DMS 273 (cell line): ENCODE measurements around the gene RPL4.
"Not testable (repeated sequence)": the region's sequence is repeated elsewhere in the genome, so short reads cannot be mapped to it uniquely, and the experiment has no call there.

Experiments
- DNase-seq: peaks from one replicate; lab custom pipeline; 2025; ENCODE audit not compliant: unreplicated experiment; lab: John Stamatoyannopoulos, UW

RPL4 gene

DNA sequence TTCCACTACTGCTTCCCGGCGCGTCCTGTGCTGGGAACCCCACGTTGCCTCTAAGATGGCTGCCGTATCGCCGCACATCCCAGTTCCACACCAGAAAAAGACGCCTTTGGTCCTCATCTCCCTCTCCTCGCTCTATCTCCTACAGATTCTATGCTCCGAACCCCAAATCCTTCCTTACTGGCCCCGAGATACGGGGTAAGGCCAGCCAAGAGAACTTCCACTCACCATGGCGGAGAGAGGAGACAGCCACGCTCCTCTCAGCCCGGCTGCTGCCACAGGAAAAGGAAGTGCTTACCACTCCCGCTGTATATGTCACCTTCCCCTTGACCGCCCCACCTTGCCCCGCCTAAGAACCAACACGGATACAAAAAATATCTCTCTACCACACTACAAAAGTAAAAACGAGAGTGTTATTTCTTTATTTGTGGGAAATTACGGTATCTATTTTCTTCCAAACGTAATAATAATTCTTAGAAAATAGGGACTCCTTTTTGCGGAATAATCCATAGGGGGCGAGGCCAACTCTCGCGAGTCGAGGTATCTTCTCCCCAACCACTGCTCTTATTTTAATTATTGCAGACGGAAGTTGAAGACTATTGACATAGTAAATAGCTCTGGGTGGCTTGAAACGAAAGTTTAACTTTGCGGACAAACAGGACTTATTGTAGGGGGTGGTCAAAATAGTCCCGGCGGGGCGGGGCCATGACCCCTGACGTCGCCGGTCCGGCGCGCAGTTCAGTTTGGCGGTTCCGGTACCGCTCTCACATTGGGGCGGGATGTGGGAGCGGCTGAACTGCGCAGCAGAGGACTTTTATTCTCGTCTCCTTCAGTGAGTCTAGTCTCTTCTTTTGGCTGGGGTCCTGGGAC, at the start of gene RPL4, which contains the start of gene ZWILCH:
TSS of gene RPL4 (minus strand) at position 293 of the 867 bp plus-strand sequence. CDS start at position 228, 65 bp downstream.
TSS of gene ZWILCH (plus strand) at position 764 of the 867 bp plus-strand sequence. CDS start at position 777, 13 bp downstream.
- peak; percentile 82 for DNase-seq

DNA sequence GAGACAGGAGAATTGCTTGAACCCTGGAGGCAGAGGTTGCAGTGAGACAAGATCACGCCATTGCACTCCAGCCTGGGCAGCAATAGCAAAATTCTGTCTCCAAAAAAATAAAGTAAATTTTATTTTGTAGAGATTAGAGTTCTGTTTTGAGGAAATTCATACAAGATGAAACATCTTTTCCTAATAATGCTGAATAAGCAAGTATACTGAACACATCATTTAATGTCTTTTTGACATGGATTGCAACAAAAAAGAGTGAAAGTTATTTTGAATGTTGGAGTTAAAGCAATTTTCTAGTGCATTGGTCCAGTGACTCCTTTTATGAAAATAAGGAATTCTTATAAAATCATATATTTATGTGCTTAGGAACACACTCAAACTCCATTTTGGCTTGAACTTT, 40.6 kb upstream of the RPL4 start:
- DNase-seq: no peak

DNA sequence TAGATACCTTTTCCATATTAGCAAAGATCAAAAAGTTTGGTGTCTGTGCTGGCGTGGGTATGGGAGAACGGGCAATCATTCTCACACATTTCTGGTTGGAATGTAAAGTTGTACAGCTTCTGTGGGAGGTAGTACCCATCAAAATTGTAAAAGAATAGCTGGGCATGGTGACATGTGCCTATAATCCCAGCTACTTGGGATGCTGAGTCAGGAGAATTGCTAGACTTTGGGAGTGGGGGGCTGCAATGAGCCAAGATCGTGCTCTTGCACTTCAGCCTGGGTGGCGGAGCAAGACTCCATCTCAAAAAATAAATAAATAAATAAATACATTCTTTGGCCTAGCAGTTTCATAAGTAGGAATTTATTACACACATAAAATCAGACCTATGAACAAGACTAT, 38.2 kb upstream of the RPL4 start:
- no peak for DNase-seq

DNA sequence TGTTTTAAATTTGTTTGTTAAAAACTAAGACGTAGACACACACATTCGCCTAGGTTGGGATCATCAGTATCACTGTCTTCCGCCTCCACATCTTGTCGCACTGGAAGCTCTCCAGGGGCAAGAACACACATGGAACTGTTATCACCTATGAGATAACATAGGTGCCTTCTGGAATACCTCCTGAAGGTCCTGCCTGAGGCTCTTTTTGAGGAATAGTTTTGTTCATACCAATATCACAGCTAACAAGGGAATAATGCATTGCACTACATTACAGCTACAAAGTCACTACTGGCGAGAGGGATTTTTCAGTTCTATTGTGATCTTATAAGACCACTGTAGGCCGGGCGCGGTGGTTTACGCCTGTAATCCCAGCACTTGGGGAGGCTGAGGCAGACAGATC, 30.4 kb upstream of the RPL4 start:
- no peak for DNase-seq

DNA sequence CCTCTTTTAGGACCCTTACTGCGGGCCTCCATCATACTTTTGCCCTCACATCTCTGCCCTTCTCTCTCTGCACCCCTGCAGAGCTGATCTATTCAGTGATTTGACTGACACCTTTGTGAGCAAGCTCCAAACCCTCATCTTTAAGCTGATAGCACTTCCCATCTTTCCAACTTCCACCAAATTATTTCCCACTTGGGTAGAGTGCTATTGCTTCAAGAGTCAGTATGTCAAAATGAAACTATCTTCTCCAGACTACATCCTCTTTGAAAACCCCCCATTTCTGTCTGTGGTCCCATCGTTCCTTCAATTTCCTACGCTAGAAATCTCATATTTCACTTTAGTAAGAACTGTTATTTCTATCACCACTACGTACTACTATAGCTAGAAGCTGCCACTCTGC, 20.2 kb upstream of the RPL4 start:
- DNase-seq: no peak

DNA sequence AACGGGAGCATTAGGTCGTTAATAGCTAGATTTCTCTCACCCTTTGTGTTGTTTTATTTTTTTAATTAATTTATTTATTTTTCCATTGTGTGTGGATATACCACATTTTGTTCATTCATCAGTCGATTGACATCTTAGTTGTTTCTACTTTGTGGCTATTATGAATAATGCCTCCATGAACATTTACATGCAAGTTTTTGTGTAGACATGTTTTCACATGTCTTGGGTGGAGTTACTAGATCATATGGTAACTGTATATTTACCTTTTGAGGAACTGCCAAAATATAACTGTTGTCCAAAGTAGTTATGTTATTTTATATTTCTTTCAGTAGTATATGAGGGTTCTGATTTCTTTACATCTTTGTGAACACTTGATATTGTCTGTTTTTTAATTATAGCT, 19.3 kb upstream of the RPL4 start:
- DNase-seq: no peak

DNA sequence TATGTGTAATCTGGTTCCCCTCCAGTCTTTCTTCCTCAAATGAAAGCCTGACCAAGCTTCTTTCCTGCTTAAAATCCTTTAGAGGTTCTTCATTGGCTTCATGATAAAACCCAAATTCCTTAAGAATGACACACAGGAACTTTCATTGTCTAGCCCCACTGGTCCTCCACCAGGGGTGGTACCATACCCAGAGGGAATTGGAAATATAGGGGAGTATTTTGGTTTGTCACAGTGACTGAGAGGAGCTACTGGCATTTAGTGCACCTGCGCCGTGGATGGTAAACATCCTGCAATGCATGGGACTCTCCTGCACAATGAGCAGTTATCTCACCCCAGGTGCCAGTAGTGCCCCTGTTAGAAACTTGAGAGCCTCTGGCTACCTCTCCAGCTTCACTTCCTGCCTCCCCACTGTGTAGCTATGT, 11.3 kb upstream of the RPL4 start:
- no peak for DNase-seq

DNA sequence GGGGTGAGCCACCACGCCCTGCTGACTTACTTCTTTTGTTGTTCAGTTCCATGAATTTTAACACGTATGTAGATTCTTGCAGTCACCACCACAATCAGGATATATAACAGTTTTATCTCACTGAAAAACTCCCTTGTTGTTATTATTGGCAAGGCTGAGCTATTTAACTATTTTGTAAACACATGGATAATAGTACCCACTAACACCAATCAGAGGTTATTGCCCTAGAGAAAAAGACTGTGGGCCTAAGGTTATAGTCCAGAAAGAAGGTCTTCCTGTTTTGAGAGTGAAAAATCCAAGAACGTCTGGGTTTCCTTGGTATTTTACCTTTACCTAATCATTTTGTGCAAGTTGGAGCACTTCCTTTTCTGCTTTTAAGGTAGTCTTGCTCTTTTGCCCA, 9.9 kb upstream of the RPL4 start:
- DNase-seq: no peak

DNA sequence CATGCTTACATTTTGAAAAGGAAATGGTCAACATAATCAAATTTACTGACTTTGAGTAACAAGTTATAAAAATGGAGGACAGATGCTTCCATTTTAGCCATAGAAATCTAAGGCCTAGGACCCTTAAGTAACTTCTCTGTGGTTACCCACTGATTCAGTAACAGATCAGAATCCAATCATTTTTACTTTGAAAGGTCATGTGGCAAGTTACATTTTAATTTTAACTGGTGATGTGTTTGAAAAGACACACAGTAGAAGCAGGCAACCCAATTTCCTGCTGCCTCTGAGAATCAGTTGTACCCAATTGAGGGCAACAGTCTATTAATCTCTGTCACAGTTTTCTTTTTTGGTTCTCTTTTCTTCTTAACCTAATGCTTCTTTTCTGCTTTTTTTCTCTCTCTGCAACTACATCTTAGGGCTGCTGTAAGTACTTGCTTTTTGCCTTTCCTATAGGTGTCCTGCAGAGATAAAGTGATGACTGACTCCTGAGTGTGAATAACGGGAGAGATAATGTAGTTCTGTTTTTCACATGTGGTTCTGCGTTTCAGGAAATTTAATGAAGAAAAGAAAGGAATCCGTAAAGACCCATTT, 3.7 kb upstream of the RPL4 start:
- DNase-seq: no peak

DNA sequence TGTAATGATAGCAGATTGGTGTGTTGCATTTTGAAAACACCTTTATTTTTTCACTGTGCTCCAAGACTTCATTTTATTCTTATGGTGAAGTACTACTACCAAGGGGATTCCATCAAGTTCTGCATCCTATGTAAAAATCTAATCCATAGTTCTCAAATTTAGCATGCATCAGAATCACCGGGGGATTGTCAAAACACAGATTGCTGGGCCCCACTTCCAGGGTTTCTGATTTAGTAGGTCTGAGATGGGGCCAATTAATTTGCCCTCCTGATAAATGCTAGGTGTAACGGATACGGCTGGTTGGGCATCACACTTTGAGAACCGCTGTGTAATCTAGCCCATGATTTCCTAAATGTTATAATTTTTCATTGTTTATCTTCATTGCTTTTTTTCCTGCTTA, 1.2 kb upstream of the RPL4 start:
- no peak for DNase-seq

DNA sequence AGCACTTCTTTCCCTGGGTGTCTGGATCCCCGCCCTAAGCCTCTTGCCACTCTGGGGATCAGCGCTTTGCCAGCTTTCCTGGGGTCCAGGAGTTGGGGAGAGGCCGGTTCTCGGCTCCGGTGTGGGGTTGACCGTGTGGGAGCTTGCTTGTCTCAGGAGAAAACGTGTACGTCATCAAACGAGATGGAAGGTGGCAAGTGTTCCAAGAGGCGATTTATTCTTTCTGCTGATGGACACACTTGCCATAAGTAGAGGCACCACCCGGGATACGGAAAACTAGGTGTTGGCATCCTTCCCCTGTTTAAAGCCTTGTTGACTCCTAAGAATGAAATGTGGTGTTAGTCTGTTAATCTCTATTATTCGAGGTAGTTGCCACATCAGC, 766 bp upstream of the RPL4 start:
- peak; percentile 74 for DNase-seq

DNA sequence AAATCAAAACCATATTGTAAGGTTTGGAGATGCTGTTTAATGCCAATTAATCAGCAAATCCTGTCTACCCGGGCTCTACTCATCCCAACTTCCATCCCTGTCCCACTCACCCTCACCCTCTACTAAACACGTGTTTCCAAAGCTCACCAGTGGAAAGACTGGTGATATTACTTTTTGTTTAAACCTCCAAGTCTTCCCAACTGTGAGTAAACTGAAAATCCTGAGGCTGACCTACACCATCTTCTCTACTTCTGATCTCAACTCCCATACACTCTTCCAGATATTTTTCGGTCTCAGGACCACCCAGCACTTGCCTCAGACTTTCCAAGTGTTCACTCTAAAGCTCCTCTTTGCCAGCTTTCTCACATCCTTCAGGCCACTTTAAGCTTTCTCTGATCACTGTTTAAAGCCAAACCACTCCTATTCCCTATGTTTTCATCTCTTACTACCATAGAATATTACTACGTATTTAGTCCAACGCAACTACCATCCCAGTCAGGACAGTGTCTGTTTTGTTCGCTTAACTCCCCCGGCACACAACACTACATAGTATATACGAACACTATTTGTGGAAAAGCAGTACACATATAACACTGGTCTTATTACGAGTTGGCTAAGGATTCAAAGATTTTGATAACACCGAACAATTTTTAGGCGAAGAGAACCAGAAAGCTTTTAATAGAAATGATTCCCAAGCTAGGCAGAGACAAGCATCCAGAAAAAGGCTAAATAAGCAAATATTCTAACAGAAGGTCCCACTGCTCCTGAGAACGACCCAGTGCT, 684 bp downstream of the RPL4 start:
- no peak for DNase-seq

DNA sequence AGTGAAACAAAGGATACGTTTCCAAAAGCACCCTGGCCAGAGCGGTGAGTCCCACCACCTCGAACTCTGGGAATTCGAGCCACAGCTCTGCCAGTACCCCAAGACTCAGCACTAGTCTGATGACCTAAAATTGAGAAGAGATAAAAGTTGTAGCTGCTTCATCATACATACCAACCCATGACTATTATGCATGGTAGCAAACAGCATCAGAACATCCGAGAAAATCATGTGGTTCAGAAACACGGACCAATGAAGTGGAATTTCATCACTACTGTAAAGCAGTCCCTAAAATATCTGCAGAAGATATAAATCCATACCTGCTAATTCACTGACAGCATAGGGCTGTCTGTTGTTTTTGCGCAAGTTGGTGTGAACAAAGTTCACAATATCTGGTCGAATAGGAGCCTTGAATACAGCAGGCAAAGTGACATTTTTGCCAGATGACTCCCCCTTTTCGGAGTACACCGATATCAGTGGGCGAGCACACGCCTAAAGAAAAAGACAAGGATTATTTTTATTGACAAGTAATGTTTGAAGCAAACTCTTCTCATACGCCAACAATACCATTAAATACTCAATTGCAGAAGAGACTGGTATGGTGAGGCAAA, 1.5 kb downstream of the RPL4 start:
- DNase-seq: not testable (repeated sequence)

DNA sequence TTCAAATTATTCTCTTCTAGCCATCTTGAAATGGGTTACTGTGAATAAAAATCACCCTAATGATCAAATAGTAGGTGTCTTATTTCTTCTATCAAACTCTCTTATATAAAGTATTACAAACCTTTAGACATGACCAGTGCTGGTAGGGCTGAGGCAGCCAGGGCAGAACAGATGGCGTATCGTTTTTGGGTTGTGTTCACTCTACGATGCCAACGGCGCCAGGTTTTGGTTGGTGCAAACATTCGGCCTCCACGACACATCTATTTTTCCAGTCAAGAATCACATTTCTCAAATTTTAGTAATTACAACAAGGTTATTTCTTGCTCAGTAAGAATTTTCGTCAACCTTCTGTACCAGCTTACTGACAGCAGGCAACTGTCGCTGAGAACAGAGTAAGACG, 2.2 kb downstream of the RPL4 start:
- DNase-seq: peak; percentile 60

DNA sequence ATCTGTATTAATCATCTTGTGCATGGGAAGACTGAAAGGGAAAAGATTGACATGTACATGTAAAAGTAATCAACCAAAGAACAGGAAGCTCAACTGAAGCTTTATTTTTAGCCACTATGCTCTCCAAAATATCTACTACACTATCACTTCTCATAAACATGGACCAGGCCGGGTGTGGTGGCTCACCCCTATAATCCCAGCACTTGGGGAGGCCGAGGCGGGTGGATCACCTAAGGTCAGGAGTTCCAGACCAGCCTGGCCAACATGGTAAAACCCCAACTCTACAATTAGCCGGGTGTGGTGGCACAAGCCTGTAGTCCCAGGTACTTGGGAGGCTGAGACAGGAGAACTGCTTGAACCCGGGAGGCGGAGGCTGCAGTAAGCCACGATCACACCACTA, 4.3 kb downstream of the RPL4 start:
- DNase-seq: not testable (repeated sequence)

DNA sequence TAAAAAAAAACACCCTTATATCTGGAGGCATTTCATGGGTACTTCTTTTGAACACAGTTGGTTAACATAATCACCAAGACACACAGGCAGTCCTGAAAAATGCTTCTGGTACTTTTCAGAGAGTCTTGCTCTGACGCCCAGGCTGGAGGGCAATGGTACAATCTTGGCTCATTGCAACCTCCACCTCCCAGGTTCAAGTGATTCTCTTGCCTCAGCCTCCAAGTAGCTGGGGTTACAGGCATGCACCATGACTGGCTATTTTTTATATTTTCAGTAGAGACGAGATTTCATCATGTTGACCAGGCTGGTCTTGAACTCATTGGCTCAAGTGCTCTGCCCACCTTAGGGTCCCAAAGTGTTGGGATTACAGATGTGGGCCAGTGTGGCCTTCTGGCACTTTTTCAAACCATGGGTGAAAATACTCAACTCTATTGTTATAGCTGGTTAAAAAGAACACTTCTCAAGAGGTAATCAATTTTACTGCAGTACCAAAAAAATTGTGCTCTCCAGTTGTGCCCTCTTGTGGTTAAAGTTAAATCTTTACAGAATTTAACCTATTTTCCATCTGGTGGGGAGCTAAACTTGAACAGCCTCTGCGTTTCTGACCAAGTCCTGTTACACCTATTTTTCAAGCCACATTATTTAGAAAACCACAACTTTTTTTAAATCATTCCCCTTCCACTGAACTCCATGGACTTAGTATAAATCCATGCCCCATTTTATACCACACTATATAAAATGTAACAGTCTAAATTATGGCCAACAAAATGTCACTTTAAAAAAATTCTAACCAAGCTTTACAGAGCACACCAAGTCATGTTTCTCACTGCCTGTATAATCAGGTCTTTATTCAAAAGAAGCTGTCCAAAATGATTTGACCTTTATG, 5.9 kb downstream of the RPL4 start:
- peak; percentile 57 for DNase-seq

DNA sequence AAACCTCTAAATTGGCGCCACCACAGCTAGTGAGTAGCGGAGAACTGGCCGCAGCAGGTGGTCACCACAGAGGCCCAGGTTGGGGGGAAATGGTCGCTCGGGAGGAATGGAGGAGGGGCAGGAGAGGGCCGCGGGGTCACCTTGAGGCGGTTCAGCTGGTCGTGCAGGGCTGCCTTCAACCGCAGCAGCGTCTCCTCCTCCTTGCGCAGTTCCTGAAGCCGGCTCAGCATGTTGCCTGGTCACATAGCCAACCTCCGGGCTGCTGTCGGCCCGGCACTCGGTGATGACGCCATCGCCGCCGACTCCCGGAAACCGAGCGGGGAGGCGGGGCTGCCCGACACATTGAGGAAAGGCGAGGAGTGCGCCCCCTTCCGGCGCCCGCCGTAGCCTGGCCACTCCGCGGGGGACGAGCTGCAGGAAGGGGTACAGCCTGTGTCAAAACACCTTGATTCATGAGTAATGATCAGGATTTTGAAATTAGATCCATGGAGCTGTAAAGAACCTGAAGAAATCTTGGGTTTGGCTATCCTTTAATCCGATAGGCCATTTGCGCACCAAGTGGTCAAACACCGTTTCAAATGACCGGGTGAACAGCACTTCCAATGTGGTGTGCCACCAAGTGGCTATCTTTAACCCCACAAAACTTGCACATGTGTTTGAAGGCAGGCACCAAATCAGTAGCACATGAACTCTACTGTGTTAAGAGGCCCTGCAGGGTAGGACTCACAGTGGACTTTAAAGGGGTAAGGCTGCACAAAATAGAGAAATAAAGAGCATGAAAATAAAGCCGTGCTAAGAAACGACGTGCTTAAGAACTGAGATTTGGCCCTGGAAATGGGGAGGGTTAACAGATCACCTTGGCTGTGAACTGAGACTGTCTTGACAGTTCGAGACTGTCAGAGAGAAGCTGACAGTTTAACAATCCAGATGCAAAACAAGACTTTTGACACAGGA, 6.9 kb downstream of the RPL4 start, which contains the start of gene SNAPC5:
TSS of gene SNAPC5 (minus strand) at position 261 of the 954 bp plus-strand sequence. CDS start at position 230, 31 bp downstream.
- peak; percentile 96 for DNase-seq

DNA sequence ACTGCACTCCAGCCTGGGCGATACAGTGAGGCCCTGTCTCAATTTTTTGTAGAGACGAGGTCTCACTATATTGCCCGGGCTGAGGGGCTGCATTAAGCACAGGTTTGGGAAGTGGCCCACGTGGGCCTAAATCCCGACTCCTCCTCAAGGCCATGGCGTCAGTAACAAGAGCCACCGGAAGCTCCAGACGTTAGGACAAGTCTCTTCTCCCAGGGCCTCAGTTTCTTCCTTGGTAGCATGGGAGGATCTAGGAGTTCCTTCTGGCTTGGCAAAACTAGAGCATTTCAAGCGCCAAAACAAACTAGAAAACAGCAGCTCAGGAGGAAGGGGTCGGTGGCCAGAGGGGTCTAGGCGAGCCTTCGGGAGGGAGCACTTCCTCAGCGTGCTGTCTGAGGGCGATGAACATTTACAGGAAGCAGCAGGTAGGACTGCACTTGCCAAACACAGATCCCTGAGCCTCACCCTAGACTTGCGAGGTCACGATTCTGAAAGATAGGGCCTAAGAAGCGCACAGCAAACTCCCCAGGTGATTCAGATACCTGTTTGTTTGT, 7.6 kb downstream of the RPL4 start:
- no peak for DNase-seq

DNA sequence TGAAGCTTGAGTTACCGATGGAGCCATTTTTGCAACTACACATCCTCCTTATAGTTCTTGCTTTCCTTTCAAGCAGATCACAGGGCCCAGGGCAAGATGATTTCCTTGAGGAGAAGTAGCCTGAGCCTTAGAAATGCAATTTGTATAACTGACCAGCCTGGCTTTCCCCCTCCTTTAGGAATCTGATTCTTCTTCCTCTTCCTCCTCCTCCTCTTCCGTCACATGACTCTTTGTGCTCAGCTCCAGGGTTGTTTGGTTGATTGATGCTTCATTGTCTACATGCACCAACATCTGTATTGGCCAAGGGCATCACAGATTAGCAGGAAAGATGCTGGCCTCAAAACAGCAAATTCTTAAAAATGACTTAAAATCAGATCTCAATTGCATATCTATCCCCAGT, 10.4 kb downstream of the RPL4 start:
- no peak for DNase-seq
